Posterior cingulate gyrus (tissue), 11 donors: ENCODE data around the gene IRAK1.

Source experiments
- DNase-seq, 10 donors: peaks; one replicate each; pipeline versions ENCODE4 v3.0.0 to v3.0.0-alpha.2; 2020 to 2021; ENCODE audit warnings: mixed read lengths in 3 of 10
- intact Hi-C: fragments of 100-400 bp; cut with DNase I; formaldehyde crosslinking; loops from one replicate; pipeline ENCODE4 v1.15.1; 2023

IRAK1 gene

GRCh38 chrX:153974003-153974725 is 45.5 kb downstream of the IRAK1 start:
- peak in 1 of 10 donors; percentile 76 for DNase-seq
- intact Hi-C loops = no loop called here

- intact Hi-C loops = no loop called here
- DNase-seq = no peak
Measured at GRCh38 chrX:153973127-153974002, 46.3 kb downstream of the IRAK1 start.

GRCh38 chrX:153972368-153973126 is 47.2 kb downstream of the IRAK1 start, which contains the start of gene TMEM187:
Gene TMEM187, plus strand, starts transcription at chrX:153972754. Its CDS starts 9,309 bp downstream, at chrX:153982063.
- intact Hi-C loops = no loop called here
- DNase-seq = peak; percentile 76 to 98 (median 83)

GRCh38 chrX:153971450-153972367 is 48.0 kb downstream of the IRAK1 start, which contains the start of gene HCFC1:
Gene HCFC1, minus strand, starts transcription at chrX:153971818. Its CDS starts 978 bp downstream, at chrX:153970840.
- DNase-seq = peak; percentile 73 to 98 (median 88)
- intact Hi-C loops = loop anchor here (2.0 kb wide), 1 partner anchor 43 kb away; no protein-coding TSS in a partner anchor

DNA sequence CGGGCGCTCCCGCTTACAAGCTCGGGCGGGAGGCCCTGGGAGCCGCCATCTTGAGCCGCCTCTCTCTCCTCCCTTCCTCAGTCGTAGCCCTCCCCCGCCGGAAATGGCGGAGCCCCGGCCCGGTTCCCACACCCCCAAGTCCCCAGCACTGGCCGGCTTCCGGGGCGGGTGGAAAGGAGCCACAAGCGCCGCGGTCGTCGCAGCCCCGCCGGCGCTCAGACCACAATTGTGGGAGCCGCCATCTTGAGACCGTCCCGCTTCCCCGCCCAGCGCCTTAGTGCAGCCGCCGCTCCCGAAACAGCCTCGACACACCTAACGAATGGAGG is 48.6 kb downstream of the IRAK1 start:
- intact Hi-C loops = loop anchor here (2.0 kb wide), 1 partner anchor 42 kb away; no protein-coding TSS in a partner anchor
- peak; percentile 78 to 98 (median 88) for DNase-seq

GRCh38 chrX:153970357-153971123 is 49.2 kb downstream of the IRAK1 start:
- DNase-seq = peak in 2 of 10 donors; percentile 24 to 87
- intact Hi-C loops = loop anchor here (2.0 kb wide), 1 partner anchor 42 kb away; no protein-coding TSS in a partner anchor

GRCh38 chrX:153969904-153970356 is 49.8 kb downstream of the IRAK1 start:
- intact Hi-C loops = loop anchor here (2.0 kb wide), 1 partner anchor 41 kb away; no protein-coding TSS in a partner anchor
- peak in 7 of 10 donors; percentile 33 to 92 (median 54) for DNase-seq

DNA sequence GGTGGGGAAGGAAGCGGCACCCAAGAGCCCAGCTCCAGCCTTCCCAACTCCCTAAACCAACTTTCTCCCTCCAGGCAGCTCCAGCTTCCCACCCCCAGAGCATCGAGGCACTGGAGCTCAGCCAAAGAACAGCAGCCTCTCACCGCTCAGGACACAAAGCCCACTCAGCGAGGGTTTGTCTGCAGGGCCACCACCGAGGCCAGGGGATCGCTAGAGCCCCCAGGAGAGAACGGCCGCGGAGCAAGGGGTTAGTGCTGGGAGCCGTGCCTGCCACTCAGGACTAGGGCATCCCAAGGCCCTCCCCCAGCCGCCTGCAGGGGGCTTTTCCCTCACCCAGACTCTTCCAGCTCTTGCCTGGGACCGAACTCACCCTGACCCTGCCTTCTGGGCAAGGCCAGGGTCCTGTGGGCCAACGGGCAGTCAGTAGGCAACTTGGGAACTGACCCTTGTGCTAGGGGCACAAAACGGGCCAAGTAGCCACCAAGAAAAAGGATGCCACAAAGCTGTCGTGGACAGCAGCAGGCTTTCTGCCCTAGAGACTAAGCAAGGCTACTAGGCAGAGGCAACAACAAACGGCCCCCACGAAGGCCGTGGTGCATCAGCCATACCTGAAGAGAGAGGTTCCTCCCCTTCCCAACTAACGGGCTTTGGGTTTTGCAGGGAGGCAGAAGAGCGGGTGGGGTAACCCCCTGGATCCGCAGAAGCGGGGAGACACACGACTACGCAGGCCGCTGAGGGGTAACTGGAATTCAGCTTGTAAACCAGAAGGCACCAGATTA is 50.4 kb downstream of the IRAK1 start:
- intact Hi-C loops = no loop called here
- DNase-seq = no peak

- intact Hi-C loops = no loop called here
- peak in 1 of 10 donors; percentile 27 for DNase-seq
Measured at GRCh38 chrX:153968754-153969124, 51.0 kb downstream of the IRAK1 start.

DNA sequence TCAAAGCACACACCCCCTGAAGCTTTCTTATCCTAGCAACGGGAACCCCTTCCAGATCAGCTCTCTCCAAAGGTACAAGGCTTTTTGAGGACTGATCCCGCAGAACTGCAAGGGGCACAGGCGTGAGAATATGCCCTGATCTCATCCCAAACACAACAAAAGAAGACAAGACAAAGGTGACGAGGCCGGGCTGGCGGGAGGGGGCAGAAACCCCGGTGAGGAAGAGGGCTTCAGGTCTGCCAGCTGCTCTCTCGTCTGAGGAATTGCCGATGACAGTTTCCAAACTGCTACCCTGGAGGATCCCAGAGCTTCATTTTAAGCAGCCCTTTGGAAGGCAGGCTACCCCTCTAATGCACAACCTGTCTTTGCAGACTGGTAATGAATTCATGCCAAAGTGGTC is 51.4 kb downstream of the IRAK1 start:
- intact Hi-C loops = no loop called here
- DNase-seq = no peak

DNA sequence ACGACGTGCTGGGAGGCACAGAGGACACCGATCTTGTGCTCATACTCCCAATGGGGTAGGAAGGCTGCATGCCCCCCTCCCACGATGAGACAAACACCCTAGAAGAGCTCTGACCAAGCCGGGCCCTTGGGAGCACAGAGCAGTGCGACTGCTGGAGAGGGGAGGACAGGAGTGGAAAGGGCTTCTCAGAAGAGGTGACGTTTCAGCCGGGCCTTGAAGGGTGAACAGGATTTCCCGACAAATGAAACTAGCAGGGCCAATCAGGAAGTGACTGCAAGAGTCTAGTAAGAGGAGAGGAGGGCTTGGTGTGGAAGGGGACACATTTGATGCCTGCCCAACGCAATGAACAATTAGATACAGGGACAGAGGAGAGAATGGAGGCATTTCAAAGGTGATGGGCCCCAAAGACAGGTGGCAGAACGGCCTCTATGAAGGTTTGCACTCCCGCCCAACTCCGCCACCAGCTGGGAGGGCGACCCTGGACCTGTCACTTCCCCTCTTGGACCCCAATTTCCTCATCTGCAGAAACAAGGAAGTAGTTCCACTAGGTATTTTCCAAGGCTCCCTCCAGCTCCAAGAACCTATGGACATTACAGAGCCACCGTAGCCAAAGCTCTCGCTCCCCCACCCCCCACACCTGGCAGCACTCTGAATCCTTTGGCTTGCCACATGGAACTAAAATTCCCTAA is 52.0 kb downstream of the IRAK1 start:
- no peak for DNase-seq
- intact Hi-C loops = no loop called here

- intact Hi-C loops = no loop called here
- no peak for DNase-seq
Measured at GRCh38 chrX:153966841-153967535, 52.7 kb downstream of the IRAK1 start.

DNA sequence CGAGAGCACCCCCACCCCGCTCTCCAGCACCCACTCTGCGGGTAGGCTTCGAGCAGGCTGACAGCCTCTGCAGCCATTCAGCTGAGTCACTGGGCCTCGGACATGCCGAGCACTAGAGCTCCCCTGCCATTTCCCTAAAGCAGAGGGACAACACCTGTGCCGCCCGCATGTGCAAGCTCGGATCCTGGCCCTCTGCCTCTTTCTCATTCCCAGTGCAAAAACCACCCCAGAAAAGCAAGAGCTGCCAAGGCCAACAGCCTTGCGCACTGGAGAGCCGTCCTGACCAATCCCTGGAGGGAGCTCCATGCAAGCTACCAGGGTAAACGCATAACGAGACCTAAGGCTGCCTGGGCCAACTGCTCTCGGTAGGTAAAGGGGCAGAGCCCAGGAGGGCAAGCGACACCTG is 53.4 kb downstream of the IRAK1 start:
- intact Hi-C loops = no loop called here
- peak in 5 of 10 donors; percentile 39 to 87 (median 45) for DNase-seq

DNA sequence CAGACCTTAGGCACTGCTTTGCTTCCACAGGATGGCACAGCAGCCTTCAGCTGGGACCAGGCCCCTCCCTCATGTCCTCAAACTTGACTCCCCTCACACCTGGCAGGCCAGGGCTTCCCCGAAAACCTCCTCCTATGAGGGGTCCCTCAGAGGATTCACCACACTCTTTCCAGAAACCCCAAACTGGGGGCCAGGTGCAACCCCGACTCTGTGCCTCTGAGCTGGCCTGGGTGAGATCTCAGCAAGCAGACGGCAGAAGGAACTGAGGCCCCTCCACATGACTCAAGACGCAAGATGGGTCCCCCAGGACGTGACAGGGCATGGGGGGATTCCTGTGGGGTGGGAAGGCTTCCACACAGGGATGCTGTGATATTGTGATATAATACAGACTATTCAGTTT is 54.3 kb downstream of the IRAK1 start:
- DNase-seq = no peak
- intact Hi-C loops = no loop called here

DNA sequence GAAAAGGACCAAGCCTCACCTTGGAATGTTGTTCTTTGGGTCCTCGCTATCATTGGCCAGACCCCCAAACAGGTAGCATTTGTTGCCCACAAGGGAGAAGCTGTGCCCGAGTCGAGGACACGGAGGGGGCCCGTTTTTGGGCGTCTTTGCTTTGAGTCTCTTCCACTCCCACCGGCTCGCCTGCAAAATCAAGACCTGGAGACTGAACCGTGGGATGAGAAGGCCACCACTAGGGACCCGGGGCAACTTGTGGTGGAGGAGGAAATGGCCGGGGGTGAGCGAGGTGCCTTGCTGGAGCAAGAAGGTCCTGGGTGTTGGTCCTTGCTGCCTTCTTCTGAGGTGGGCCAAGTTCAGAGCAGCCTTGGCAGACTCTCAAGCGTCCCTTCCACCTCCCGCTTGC is 55.6 kb downstream of the IRAK1 start:
- no peak for DNase-seq
- intact Hi-C loops = no loop called here

DNA sequence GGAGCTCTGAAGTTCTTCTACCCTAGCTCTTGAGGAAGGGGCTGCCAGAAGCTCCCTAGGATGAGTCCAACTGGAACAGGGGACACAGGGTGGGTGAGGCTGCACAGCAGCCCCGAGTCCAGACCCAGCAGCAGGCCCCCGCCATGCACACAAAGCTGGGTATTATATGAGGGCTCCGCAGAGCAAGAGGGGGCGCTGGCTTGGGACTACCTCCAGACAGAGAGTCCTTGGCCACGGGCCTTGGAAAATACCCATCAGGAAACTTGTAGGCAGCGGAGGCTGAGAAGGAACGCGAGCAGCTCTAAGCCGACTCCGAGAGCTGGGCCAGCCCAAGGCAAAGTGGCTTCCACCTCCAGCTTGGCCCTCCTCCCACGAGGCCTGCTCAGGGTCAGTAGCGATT is 56.2 kb downstream of the IRAK1 start:
- intact Hi-C loops = no loop called here
- DNase-seq = peak in 1 of 10 donors; percentile 70

DNA sequence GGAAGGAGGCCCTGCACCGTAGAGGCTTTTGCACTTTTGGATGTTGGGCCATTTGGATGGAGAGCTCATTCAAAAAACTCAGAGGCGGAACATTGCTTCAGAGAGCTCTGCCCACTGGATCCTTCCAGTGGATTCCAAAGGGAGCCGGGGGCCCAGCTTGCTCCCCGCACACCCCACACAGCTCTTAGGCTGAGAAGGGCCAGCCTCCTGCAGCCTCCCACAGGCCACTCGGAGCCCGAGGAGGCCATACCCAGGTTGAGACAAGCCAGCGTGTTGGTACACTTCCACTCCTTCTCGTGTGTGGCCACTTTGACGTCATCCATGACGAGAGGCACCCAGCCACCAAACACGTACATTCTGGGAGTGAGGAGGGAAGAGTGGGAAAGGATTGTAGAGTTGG is 58.4 kb downstream of the IRAK1 start:
- intact Hi-C loops = no loop called here
- no peak for DNase-seq
